Astrocyte (in vitro differentiated cells and primary cell): ENCODE results near the gene QSOX2. TPM values are rescaled to one million over a fixed set of nuclear protein-coding genes. Genes with fewer than 3 reads are reported as not detected.

Source experiments
- DNase-seq: peaks from one replicate; pipeline ENCODE4 v3.0.0-alpha.2; 2010; ENCODE audit warnings: low read depth
- FAIRE-seq: peaks from 2 replicates; lab custom pipeline; 2011; peaks lifted over from hg19 to GRCh38; lab: Jason Lieb, UNC
- H2AFZ ChIP-seq: 2 replicates; pipeline ENCODE4 v1.6.0; 2012; ENCODE audit warnings: low read depth, low read length, inconsistent platforms
- H3K27ac ChIP-seq: 2 replicates; pipeline ENCODE4 v1.5.1; 2011; ENCODE audit warnings: low read depth, low read length, inconsistent platforms
- H3K27me3 ChIP-seq: 2 replicates; pipeline ENCODE4 v1.6.0; 2011; ENCODE audit warnings: low read length, inconsistent platforms; ENCODE audit not compliant: insufficient read depth
- H3K36me3 ChIP-seq: 2 replicates; pipeline ENCODE4 v1.5.1; 2011; ENCODE audit warnings: low read length, inconsistent platforms; ENCODE audit not compliant: insufficient read depth
- H3K4me1 ChIP-seq: 2 replicates; pipeline ENCODE4 v1.5.1; 2011; ENCODE audit warnings: low read length, inconsistent platforms; ENCODE audit not compliant: insufficient read depth
- H3K4me2 ChIP-seq: 2 replicates; pipeline ENCODE4 v1.6.0; 2012; ENCODE audit warnings: low read length, inconsistent platforms
- H3K4me3 ChIP-seq: 2 replicates; pipeline ENCODE4 v1.5.1; 2011; ENCODE audit warnings: low read depth, mild to moderate bottlenecking, low read length, inconsistent platforms; ENCODE audit not compliant: insufficient read depth
- H3K79me2 ChIP-seq: 2 replicates; pipeline ENCODE4 v1.6.0; 2012; ENCODE audit warnings: mild to moderate bottlenecking, low read length, inconsistent platforms; ENCODE audit not compliant: insufficient read depth
- H3K9ac ChIP-seq: 2 replicates; pipeline ENCODE4 v1.6.0; 2012; ENCODE audit warnings: mild to moderate bottlenecking, low read length, inconsistent platforms
- H3K9me3 ChIP-seq: 2 replicates; pipeline ENCODE4 v1.5.1; 2012; ENCODE audit warnings: low read depth, mild to moderate bottlenecking, low read length, inconsistent platforms; ENCODE audit not compliant: insufficient read depth
- H4K20me1 ChIP-seq: 2 replicates; pipeline ENCODE4 v1.6.0; 2012; ENCODE audit warnings: low read length, inconsistent platforms; ENCODE audit not compliant: insufficient read depth
- H3K27ac Mint-ChIP-seq: one replicate; pipeline ENCODE4 v1.8.0; 2021; ENCODE audit warnings: mild to moderate bottlenecking, mixed read lengths; ENCODE audit not compliant: unreplicated experiment
- H3K27me3 Mint-ChIP-seq: one replicate; pipeline ENCODE4 v1.8.0; 2021; ENCODE audit warnings: low read depth, mixed read lengths; ENCODE audit not compliant: unreplicated experiment
- H3K36me3 Mint-ChIP-seq: one replicate; pipeline ENCODE4 v1.8.0; 2021; ENCODE audit warnings: low read depth, mixed read lengths; ENCODE audit not compliant: unreplicated experiment
- H3K4me1 Mint-ChIP-seq: one replicate; pipeline ENCODE4 v1.8.0; 2021; ENCODE audit warnings: low read depth, mixed read lengths; ENCODE audit not compliant: unreplicated experiment
- H3K4me3 Mint-ChIP-seq: one replicate; pipeline ENCODE4 v1.8.0; 2021; ENCODE audit warnings: mild to moderate bottlenecking, moderate library complexity, mixed read lengths; ENCODE audit not compliant: unreplicated experiment
- H3K9me3 Mint-ChIP-seq: one replicate; pipeline ENCODE4 v1.8.0; 2021; ENCODE audit warnings: mild to moderate bottlenecking, mixed read lengths; ENCODE audit not compliant: unreplicated experiment
- EZH2 ChIP-seq: IDR thresholded peaks from 2 replicates; pipeline ENCODE4 v1.6.1; 2012; ENCODE audit warnings: mild to moderate bottlenecking, low read length, inconsistent platforms; ENCODE audit not compliant: insufficient read depth
- total RNA-seq: library from RNA; stranded (reverse); gene quantifications from 2 replicates; pipeline ENCODE4 v1.2.1, GENCODE V29; 2021
- TF ChIP-seq, protein P1 (sequence below): IDR thresholded peaks from 2 replicates; pipeline ENCODE4 v1.5.1; 2011; ENCODE audit warnings: low read depth, mild to moderate bottlenecking, inconsistent platforms, low read length, moderate library complexity; ENCODE audit not compliant: insufficient read depth

QSOX2 gene
- total RNA-seq, 1 donor from 2014 or later, result 20.4 TPM

- H3K27me3 Mint-ChIP-seq, result peaks cover 34% of the 10 kb centered on the region
- H3K9me3 Mint-ChIP-seq, result no peaks in the 10 kb centered on the region
- no peak for FAIRE-seq
- H3K79me2 ChIP-seq, result no peaks in the 10 kb centered on the region
- no peak overlapping the region for H3K27ac Mint-ChIP-seq
- no peak overlapping the region for H3K4me3 ChIP-seq
- no peak for DNase-seq
- no peaks in the 10 kb centered on the region for H3K9me3 ChIP-seq
- no peak overlapping the region for H3K27ac ChIP-seq
- no peaks in the 10 kb centered on the region for H3K36me3 ChIP-seq
- H3K36me3 Mint-ChIP-seq, result peaks cover 1% of the 10 kb centered on the region
- H3K9ac ChIP-seq, result no peak overlapping the region
- no peak for TF ChIP-seq EZH2
- TF ChIP-seq, protein P1, sequence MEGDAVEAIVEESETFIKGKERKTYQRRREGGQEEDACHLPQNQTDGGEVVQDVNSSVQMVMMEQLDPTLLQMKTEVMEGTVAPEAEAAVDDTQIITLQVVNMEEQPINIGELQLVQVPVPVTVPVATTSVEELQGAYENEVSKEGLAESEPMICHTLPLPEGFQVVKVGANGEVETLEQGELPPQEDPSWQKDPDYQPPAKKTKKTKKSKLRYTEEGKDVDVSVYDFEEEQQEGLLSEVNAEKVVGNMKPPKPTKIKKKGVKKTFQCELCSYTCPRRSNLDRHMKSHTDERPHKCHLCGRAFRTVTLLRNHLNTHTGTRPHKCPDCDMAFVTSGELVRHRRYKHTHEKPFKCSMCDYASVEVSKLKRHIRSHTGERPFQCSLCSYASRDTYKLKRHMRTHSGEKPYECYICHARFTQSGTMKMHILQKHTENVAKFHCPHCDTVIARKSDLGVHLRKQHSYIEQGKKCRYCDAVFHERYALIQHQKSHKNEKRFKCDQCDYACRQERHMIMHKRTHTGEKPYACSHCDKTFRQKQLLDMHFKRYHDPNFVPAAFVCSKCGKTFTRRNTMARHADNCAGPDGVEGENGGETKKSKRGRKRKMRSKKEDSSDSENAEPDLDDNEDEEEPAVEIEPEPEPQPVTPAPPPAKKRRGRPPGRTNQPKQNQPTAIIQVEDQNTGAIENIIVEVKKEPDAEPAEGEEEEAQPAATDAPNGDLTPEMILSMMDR, result no peak
- no peaks in the 10 kb centered on the region for H4K20me1 ChIP-seq
- H2AFZ ChIP-seq, result no peak overlapping the region
- peaks cover 14% of the 10 kb centered on the region for H3K27me3 ChIP-seq
- no peaks in the 10 kb centered on the region for H3K4me1 ChIP-seq
- no peaks in the 10 kb centered on the region for H3K4me1 Mint-ChIP-seq
- H3K4me3 Mint-ChIP-seq, result no peak overlapping the region
- H3K4me2 ChIP-seq, result no peak overlapping the region
Measured at GRCh38 chr9:136282272-136282861, 36.8 kb upstream of the QSOX2 start.

- H3K27ac Mint-ChIP-seq, result no peak overlapping the region
- H3K9me3 Mint-ChIP-seq, result no peaks in the 10 kb centered on the region
- no peak for TF ChIP-seq EZH2
- TF ChIP-seq, protein P1, result no peak
Measured at GRCh38 chr9:136281421-136282271, 36.0 kb upstream of the QSOX2 start.

More at GRCh38 chr9:136281421-136282271, 36.0 kb upstream of the QSOX2 start:
- Mint-ChIP-seq H3K4me1 (no peaks in the 10 kb centered on the region), H3K36me3 (peaks cover 1% of the 10 kb centered on the region), H3K27me3 (peaks cover 26% of the 10 kb centered on the region), H3K4me3 (no peak overlapping the region)
- Histone ChIP-seq H3K27ac (no peak overlapping the region), H3K36me3 (no peaks in the 10 kb centered on the region), H4K20me1 (no peaks in the 10 kb centered on the region), H3K27me3 (peaks cover 10% of the 10 kb centered on the region), H3K9me3 (no peaks in the 10 kb centered on the region), H3K4me1 (no peaks in the 10 kb centered on the region), H3K4me3 (no peak overlapping the region), H3K4me2 (no peak overlapping the region), H3K79me2 (no peaks in the 10 kb centered on the region), H3K9ac (no peak overlapping the region), H2AFZ (no peak overlapping the region)
- no peak for FAIRE-seq
- DNase-seq, result no peak
